Large intestine (tissue), 3 donors: ENCODE data around the gene C11orf97. TPM values are rescaled to one million over a fixed set of nuclear protein-coding genes. Genes with fewer than 3 reads are reported as not detected.
A peak's percentile ranks its signal among the peaks of the same experiment; 100 is the strongest.
"Not testable (repeated sequence)": the region's sequence is repeated elsewhere in the genome, so short reads cannot be mapped to it uniquely, and the experiment has no call there.

ENCODE experiments used
- DNase-seq, 2 donors: peaks; one replicate each; pipeline versions ENCODE4 v3.0.0 to v3.0.0-alpha.2; 2013
- H3K27ac ChIP-seq: one replicate; pipeline ENCODE4 v1.5.1; 2013; ENCODE audit warnings: low read length
- H3K27me3 ChIP-seq: 2 replicates; pipeline ENCODE4 v1.6.1; 2013; ENCODE audit warnings: low read length; ENCODE audit not compliant: control insufficient read depth, insufficient read depth
- H3K36me3 ChIP-seq: 2 replicates; pipeline ENCODE4 v1.6.1; 2013; ENCODE audit warnings: low read length; ENCODE audit not compliant: control insufficient read depth, insufficient read depth
- H3K4me1 ChIP-seq: one replicate; pipeline ENCODE4 v1.6.1; 2013; ENCODE audit warnings: low read length; ENCODE audit not compliant: control insufficient read depth, insufficient read depth
- H3K4me3 ChIP-seq: one replicate; pipeline ENCODE4 v1.5.1; 2013; ENCODE audit warnings: low read length
- H3K9me3 ChIP-seq: one replicate; pipeline ENCODE4 v1.6.1; 2013; ENCODE audit warnings: mild to moderate bottlenecking, low read depth, low read length, moderate library complexity; ENCODE audit not compliant: control insufficient read depth
- WGBS: methylation state at CpG from one replicate; pipeline ENCODE4 v1.1.5; 2013; ENCODE audit warnings: low lambda C conversion rate; ENCODE audit not compliant: insufficient coverage; 5-methylcytosine and 5-hydroxymethylcytosine counted together
- polyA plus RNA-seq: library from polyadenylated mRNA; unstranded; fragments of 120-200 nt; gene quantifications from one replicate; pipeline ENCODE4 v1.2.1, GENCODE V29; 2013

C11orf97 gene
- polyA plus RNA-seq, 1 donor = not detected

- DNase-seq = no peak
- Histone ChIP-seq H3K36me3 (peaks cover 26% of the 10 kb centered on the region), H3K4me1 (no peaks in the 10 kb centered on the region), H3K27me3 (no peaks in the 10 kb centered on the region), H3K4me3 (no peak overlapping the region), H3K9me3 (no peaks in the 10 kb centered on the region), H3K27ac (no peak overlapping the region)
- 88% methylated on average over 1 of the region's 2 CpGs for WGBS
Measured at GRCh38 chr11:94501522-94501921, 10.7 kb upstream of the C11orf97 start.

- no peak overlapping the region for H3K27ac ChIP-seq
- H3K4me3 ChIP-seq = no peak overlapping the region
- DNase-seq = peak in 1 of 2 donors; percentile 27
- peaks cover 4% of the 10 kb centered on the region for H3K36me3 ChIP-seq
- WGBS = 25% methylated on average over 1 of the region's 3 CpGs
- no peaks in the 10 kb centered on the region for H3K9me3 ChIP-seq
- no peaks in the 10 kb centered on the region for H3K27me3 ChIP-seq
- H3K4me1 ChIP-seq = no peaks in the 10 kb centered on the region
Measured at GRCh38 chr11:94504689-94505293, 7.5 kb upstream of the C11orf97 start.

GRCh38 chr11:94506513-94506912, 5.7 kb upstream of the C11orf97 start:
- DNase-seq, H3K4me3 ChIP-seq, H3K36me3 ChIP-seq, H3K9me3 ChIP-seq, H3K27ac ChIP-seq, H3K27me3 ChIP-seq, H3K4me1 ChIP-seq: not testable (repeated sequence)
- 100% methylated on average over 1 of the region's 5 CpGs for WGBS

- Histone ChIP-seq H3K4me3 (no peak overlapping the region), H3K4me1 (peaks cover 3% of the 10 kb centered on the region), H3K9me3 (no peaks in the 10 kb centered on the region), H3K36me3 (no peaks in the 10 kb centered on the region), H3K27ac (no peak overlapping the region), H3K27me3 (no peaks in the 10 kb centered on the region)
- DNase-seq = no peak
- 100% methylated on average over 1 of the region's 4 CpGs for WGBS
Measured at GRCh38 chr11:94507485-94507884, 4.8 kb upstream of the C11orf97 start.

GRCh38 chr11:94513091-94513490, 830 bp downstream of the C11orf97 start:
- no CpG with 5 or more reads among the region's 2 CpGs for WGBS
- Histone ChIP-seq H3K36me3 (no peaks in the 10 kb centered on the region), H3K4me3 (no peak overlapping the region), H3K9me3 (no peaks in the 10 kb centered on the region), H3K27me3 (no peaks in the 10 kb centered on the region), H3K27ac (peak overlapping the region; percentile 5), H3K4me1 (peaks cover 11% of the 10 kb centered on the region)
- DNase-seq = peak; percentile 37 to 85

GRCh38 chr11:94515398-94515797, 3.1 kb downstream of the C11orf97 start:
- Histone ChIP-seq H3K9me3 (no peaks in the 10 kb centered on the region), H3K27ac (no peak overlapping the region), H3K4me3 (no peak overlapping the region), H3K27me3 (no peaks in the 10 kb centered on the region), H3K4me1 (peaks cover 14% of the 10 kb centered on the region), H3K36me3 (no peaks in the 10 kb centered on the region)
- DNase-seq = no peak
- 87% methylated on average over 2 of the region's 2 CpGs for WGBS

GRCh38 chr11:94516725-94517124, 4.5 kb downstream of the C11orf97 start:
- Histone ChIP-seq H3K36me3 (no peaks in the 10 kb centered on the region), H3K27ac (no peak overlapping the region), H3K4me1 (peaks cover 14% of the 10 kb centered on the region), H3K4me3 (no peak overlapping the region), H3K27me3 (no peaks in the 10 kb centered on the region), H3K9me3 (no peaks in the 10 kb centered on the region)
- DNase-seq = no peak
- WGBS = 80% methylated on average over 1 of the region's 1 CpG

GRCh38 chr11:94518300-94518699, 6.0 kb downstream of the C11orf97 start:
- H3K4me3 ChIP-seq = no peak overlapping the region
- no peak for DNase-seq
- WGBS = 90% methylated on average over 2 of the region's 4 CpGs

GRCh38 chr11:94519478-94520084, 7.3 kb downstream of the C11orf97 start:
- H3K4me3 ChIP-seq = no peak overlapping the region
- H3K9me3 ChIP-seq = no peaks in the 10 kb centered on the region
- DNase-seq = no peak
- peaks cover 3% of the 10 kb centered on the region for H3K4me1 ChIP-seq
- H3K27me3 ChIP-seq = no peaks in the 10 kb centered on the region
- H3K27ac ChIP-seq = no peak overlapping the region
- WGBS = no CpG with 5 or more reads among the region's 5 CpGs
- no peaks in the 10 kb centered on the region for H3K36me3 ChIP-seq

More at GRCh38 chr11:94518300-94518699, 6.0 kb downstream of the C11orf97 start:
- Histone ChIP-seq H3K9me3 (no peaks in the 10 kb centered on the region), H3K36me3 (no peaks in the 10 kb centered on the region), H3K27me3 (no peaks in the 10 kb centered on the region), H3K4me1 (peaks cover 7% of the 10 kb centered on the region), H3K27ac (no peak overlapping the region)

- Histone ChIP-seq H3K27ac (no peak overlapping the region), H3K27me3 (no peaks in the 10 kb centered on the region), H3K4me1 (peaks cover 8% of the 10 kb centered on the region), H3K4me3 (no peak overlapping the region), H3K9me3 (no peaks in the 10 kb centered on the region), H3K36me3 (no peaks in the 10 kb centered on the region)
- no peak for DNase-seq
- WGBS = 77% methylated on average over 4 of the region's 5 CpGs
Measured at GRCh38 chr11:94521684-94522083, 9.4 kb downstream of the C11orf97 start.

GRCh38 chr11:94524341-94524740, 12.1 kb downstream of the C11orf97 start:
- DNase-seq = no peak
- 91% methylated on average over 1 of the region's 1 CpG for WGBS
- no peaks in the 10 kb centered on the region for H3K27me3 ChIP-seq

More at GRCh38 chr11:94524341-94524740, 12.1 kb downstream of the C11orf97 start:
- Histone ChIP-seq H3K36me3 (no peaks in the 10 kb centered on the region), H3K4me1 (peaks cover 8% of the 10 kb centered on the region), H3K27ac (no peak overlapping the region), H3K9me3 (no peaks in the 10 kb centered on the region), H3K4me3 (no peak overlapping the region)
